SU-DHL-6 (cell line): ENCODE results near the gene COA8.

Source experiments
- CTCF ChIP-seq: fragments of 200-600 bp; sonication (generic); IDR thresholded peaks from one replicate; pipeline ENCODE4 v1.5.1; 2017; ENCODE audit warnings: antibody characterized with exemption, mild to moderate bottlenecking, low read length, moderate library complexity; ENCODE audit not compliant: insufficient read depth, poor library complexity, severe bottlenecking
- EZH2phosphoT487 ChIP-seq: fragments of 200-600 bp; sonication (generic), shearing (Covaris generic); conservative IDR thresholded peaks from 2 replicates; pipeline ENCODE4 v1.6.1; 2018; ENCODE audit warnings: mild to moderate bottlenecking, antibody characterized with exemption, low read length, moderate library complexity, mixed read lengths

DNA sequence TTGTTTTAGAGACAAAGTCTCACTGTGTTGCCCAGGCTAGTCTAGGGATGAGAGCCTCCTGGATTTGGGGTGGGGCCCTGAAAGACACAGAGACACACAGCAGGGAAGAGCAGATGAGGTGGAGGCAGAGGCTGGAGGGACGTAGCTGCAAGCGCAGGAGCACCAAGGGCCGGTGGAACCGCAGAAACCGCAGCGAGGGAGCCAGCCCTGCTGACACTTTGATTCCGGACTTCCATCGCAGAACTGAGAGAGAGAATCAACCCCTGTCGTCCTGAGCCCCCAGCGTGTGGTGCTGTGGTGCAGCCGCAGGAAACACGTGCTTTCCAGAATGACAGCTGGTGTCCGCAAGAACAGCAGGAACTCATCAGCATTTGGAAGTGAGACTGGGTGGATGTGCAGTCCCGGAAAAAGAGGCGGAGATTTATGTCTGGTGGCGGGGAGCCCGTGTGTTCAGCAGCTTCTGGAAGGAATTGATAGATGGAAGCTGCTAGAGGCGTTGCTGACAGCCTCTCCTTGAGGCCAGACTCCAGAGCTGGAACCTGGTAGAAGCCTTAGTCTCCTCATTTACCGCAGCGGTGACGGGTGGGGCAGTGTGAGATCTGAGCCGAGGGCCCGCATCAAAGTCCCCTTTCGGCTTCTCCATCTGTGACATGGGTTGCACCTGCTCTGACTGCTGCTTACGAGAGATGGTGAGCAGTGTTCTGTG, 44.4 kb downstream of the COA8 start:
- TF ChIP-seq CTCF (no peak), EZH2phosphoT487 (no peak)
